Measurements from ENCODE around the gene MRGPRF. TPM values are rescaled to one million over a fixed set of nuclear protein-coding genes. Genes with fewer than 3 reads are reported as not detected.

The MRGPRF gene, protein sequence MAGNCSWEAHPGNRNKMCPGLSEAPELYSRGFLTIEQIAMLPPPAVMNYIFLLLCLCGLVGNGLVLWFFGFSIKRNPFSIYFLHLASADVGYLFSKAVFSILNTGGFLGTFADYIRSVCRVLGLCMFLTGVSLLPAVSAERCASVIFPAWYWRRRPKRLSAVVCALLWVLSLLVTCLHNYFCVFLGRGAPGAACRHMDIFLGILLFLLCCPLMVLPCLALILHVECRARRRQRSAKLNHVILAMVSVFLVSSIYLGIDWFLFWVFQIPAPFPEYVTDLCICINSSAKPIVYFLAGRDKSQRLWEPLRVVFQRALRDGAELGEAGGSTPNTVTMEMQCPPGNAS
- total RNA-seq: 1 to 10 TPM; 3.7 to 4.7 TPM
- 1.9 TPM for polyA plus RNA-seq (2013, experiment 1 of 2)
- polyA plus RNA-seq (2013, experiment 2 of 2): 1.5 TPM
- long read RNA-seq, experiment 1: 0 reads
- long read RNA-seq, experiment 2, transcript MRGPRF-201 (3 exons, 2,295 nt): major isoform, 7 of 8 reads
- long read RNA-seq, experiment 2, partial matches to known transcripts: 0 of 8 reads
- long read RNA-seq, experiment 2, other reads (novel, unspliced or antisense): 1 of 8 reads
- long read RNA-seq, experiment 3, transcript MRGPRF-201 (3 exons, 2,295 nt): major isoform, 29 of 34 reads
- long read RNA-seq, experiment 3, partial matches to known transcripts: 0 of 34 reads
- long read RNA-seq, experiment 3, other reads (novel, unspliced or antisense): 4 of 34 reads
- long read RNA-seq, experiment 4, partial matches to known transcripts: 0 of 2 reads
- long read RNA-seq, experiment 4, other reads (novel, unspliced or antisense): 0 of 2 reads

DNA sequence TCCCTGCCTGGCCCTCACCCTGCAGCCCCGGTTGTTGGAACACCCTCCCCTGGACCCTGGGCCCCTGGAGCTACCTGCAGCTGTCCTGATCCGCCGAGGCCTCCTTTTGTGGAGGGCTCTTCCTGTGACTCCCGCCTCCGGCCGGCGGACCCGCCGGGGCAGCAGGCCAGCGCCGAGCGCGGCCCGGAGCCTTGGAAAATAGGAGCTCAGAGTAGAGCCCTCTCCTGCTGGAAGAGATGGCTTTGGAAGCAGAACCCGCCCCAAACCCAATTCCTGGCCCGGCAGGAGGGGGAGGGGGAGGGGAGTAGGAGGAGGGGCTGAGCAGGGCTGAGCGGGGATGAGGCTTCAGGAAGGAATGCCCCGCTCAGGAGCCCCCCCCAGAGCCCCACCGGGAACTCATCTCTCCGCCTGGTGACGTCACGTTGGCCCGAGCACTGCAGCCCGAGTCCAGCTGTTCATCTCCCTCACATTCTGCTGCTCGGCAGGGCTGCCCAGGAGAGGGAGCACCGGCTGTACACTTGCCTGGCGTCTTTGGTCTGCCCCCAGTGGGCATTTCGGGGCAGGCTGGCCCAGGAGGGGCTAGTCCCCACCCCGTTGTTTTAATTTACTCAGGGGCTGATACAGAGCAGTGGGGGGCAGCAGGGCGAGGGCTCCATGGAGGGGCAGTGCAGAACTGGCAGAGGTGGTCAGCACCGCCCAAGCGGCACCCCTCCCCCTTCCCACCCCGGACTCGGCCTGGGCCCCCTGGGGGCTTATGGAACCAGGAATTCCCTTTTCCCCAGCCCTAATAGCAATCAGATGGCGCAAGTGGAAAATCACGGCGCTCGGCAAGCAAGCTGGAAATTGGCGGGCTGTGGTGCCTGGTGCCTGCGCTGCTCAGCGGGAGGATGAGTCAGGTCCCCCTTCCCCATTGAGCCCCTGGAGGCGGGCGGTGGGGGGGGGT is at the start of gene MRGPRF:
Gene MRGPRF, minus strand, starts transcription at position 238 of the 943 bp plus-strand sequence. CDS start 3,345 bp downstream, outside the sequence.
- peak within 1 kb of the TSS; percentile 48 for H3K4me3 Mint-ChIP-seq

DNA sequence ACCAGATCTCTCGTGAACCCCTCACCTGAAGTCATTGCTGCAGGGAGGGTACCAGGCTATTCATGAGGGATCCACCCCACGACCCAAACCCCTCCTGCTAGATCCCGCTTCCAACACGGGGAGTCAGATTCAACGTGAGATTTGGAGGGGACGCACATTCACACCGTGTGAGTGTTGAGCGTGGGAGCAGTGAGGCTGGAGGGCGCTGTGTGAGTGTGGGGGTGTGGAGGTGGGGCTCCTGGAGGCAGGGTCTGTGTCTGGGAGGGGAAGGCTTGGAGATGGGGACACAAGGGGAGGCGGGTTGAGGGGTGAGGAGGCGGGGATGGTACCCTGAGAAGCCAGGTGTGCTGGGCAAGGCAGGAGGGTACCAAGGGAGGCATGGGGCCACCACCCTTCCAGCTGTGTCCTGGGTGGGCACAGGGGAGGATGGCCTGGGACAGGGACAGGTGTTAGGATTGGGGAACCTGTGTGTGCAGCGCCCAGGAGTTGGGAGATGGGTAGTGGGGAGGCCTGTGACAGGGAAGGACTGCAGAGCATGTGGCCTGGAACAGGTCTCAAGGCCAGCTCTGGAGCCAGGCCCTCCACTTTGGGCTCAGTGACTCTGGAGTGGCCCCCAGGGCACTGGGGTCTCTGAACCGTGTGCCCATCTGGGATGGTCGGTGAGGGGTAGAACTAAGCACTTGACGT is 49.3 kb upstream of the MRGPRF start:
- peaks cover 3% of the 10 kb centered on the region for H3K4me1 Mint-ChIP-seq
- H3K4me1 ChIP-seq (ENCODE audit: control insufficient read depth, insufficient read depth, low read length): no peaks in the 10 kb centered on the region
- H3K4me3 ChIP-seq (ENCODE audit: low read length): no peak overlapping the region
- no peak overlapping the region for H3K27ac ChIP-seq (ENCODE audit: low read depth, low read length)
- 94 to 99% methylated on average over 10 to 15 of the region's 15 CpGs for WGBS, 2 experiments (ENCODE audit: insufficient coverage in 1 of 2, insufficient read length in 1 of 2)
- no peaks in the 10 kb centered on the region for H3K27me3 Mint-ChIP-seq (ENCODE audit: insufficient read depth)
- H3K4me3 Mint-ChIP-seq: no peak overlapping the region
- no peaks in the 10 kb centered on the region for H3K9me3 ChIP-seq (ENCODE audit: control insufficient read depth, low read length)
- H3K27me3 ChIP-seq (ENCODE audit: control insufficient read depth, insufficient read depth, low read length, poor library complexity, severe bottlenecking): no peaks in the 10 kb centered on the region
- no peak for DNase-seq
- H3K9ac ChIP-seq (ENCODE audit: extremely low read depth, low read length, poor library complexity, severe bottlenecking): no peak overlapping the region
- no peaks in the 10 kb centered on the region for H3K36me3 ChIP-seq (ENCODE audit: control insufficient read depth, insufficient read depth, low read length)
- H3K27ac Mint-ChIP-seq: no peak overlapping the region
- peaks cover 9% of the 10 kb centered on the region for H3K36me3 Mint-ChIP-seq (ENCODE audit: low read depth)
- TF ChIP-seq, protein P1, sequence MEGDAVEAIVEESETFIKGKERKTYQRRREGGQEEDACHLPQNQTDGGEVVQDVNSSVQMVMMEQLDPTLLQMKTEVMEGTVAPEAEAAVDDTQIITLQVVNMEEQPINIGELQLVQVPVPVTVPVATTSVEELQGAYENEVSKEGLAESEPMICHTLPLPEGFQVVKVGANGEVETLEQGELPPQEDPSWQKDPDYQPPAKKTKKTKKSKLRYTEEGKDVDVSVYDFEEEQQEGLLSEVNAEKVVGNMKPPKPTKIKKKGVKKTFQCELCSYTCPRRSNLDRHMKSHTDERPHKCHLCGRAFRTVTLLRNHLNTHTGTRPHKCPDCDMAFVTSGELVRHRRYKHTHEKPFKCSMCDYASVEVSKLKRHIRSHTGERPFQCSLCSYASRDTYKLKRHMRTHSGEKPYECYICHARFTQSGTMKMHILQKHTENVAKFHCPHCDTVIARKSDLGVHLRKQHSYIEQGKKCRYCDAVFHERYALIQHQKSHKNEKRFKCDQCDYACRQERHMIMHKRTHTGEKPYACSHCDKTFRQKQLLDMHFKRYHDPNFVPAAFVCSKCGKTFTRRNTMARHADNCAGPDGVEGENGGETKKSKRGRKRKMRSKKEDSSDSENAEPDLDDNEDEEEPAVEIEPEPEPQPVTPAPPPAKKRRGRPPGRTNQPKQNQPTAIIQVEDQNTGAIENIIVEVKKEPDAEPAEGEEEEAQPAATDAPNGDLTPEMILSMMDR (conservative IDR thresholded peaks at IDR 0.05): no peak
- H3K9me3 Mint-ChIP-seq: no peaks in the 10 kb centered on the region

More for the DNA sequence above, at the start of gene MRGPRF:
- Histone ChIP-seq H3K27me3 (ENCODE audit: control insufficient read depth, insufficient read depth, low read length, poor library complexity, severe bottlenecking) (no peaks in the 10 kb centered on the region), H3K4me3 (ENCODE audit: low read length) (peak within 1 kb of the TSS; percentile 71), H3K4me1 (ENCODE audit: control insufficient read depth, insufficient read depth, low read length) (peaks cover 19% of the 10 kb centered on the region), H3K36me3 (ENCODE audit: control insufficient read depth, insufficient read depth, low read length) (no peaks in the 10 kb centered on the region), H3K27ac (ENCODE audit: low read depth, low read length) (no peak within 1 kb of the TSS), H3K9me3 (ENCODE audit: control insufficient read depth, low read length) (no peaks in the 10 kb centered on the region), H3K9ac (ENCODE audit: extremely low read depth, low read length, poor library complexity, severe bottlenecking) (peak within 1 kb of the TSS; percentile 15)
- TF ChIP-seq, protein P1 (conservative IDR thresholded peaks at IDR 0.05): peak; percentile 79
- Mint-ChIP-seq H3K4me1 (peaks cover 24% of the 10 kb centered on the region), H3K9me3 (no peaks in the 10 kb centered on the region), H3K27ac (no peak within 1 kb of the TSS), H3K27me3 (ENCODE audit: insufficient read depth) (peaks cover 13% of the 10 kb centered on the region), H3K36me3 (ENCODE audit: low read depth) (no peaks in the 10 kb centered on the region)
- 11 to 17% methylated on average over 6 to 42 of the region's 43 CpGs for WGBS, 2 experiments (ENCODE audit: insufficient coverage in 1 of 2, insufficient read length in 1 of 2)
- DNase-seq: peak; percentile 89

Data from endodermal cell (in vitro differentiated cells).